Testis (tissue), 2 donors: ENCODE data around the gene SLIT3.

ENCODE experiments used
- CTCF ChIP-seq, 3 experiments: fragments of 450-650 bp in 2 of 3; fragments of 200-600 bp in 1 of 3; sonication (generic) in 1 of 3; IDR thresholded peaks; one replicate each; pipeline ENCODE4 v1.5.1; 2016 to 2019; ENCODE audit warnings: antibody characterized with exemption in 3 of 3, mild to moderate bottlenecking in 2 of 3, moderate library complexity in 1 of 3
- POLR2A ChIP-seq: fragments of 450-650 bp; IDR thresholded peaks from one replicate; pipeline ENCODE4 v1.6.1; 2017; ENCODE audit warnings: antibody characterized with exemption, mild to moderate bottlenecking, moderate library complexity

GRCh38 chr5:168702511-168702910, 598.4 kb downstream of the SLIT3 start:
- TF ChIP-seq CTCF (IDR thresholded peaks at IDR 0.05) (no peak), POLR2A (no peak)
